MM.1S (cell line): Measurements from ENCODE around the gene KRTAP10-3.

Source experiments
- DNase-seq: peaks from one replicate; pipeline ENCODE4 v3.0.0-alpha.2; 2015
- H2AFZ ChIP-seq: fragments of 300-600 bp; sonication (generic); 2 replicates; pipeline ENCODE4 v1.6.0; 2016; ENCODE audit warnings: antibody characterized with exemption, low read length
- H3F3A ChIP-seq: fragments of 300-600 bp; sonication (generic); 2 replicates; pipeline ENCODE4 v1.6.1; 2016; ENCODE audit warnings: mild to moderate bottlenecking, antibody characterized with exemption, low read length, moderate library complexity, mixed read lengths; ENCODE audit not compliant: insufficient read depth
- H3K27ac ChIP-seq: fragments of 300-600 bp; sonication (generic); 2 replicates; pipeline ENCODE4 v1.5.1; 2016; ENCODE audit warnings: mild to moderate bottlenecking, low read length
- H3K27me3 ChIP-seq: fragments of 300-600 bp; sonication (generic); replicated peaks from 2 replicates; pipeline ENCODE4 v1.6.0; 2016; ENCODE audit warnings: low read length; ENCODE audit not compliant: insufficient read depth
- H3K36me3 ChIP-seq: fragments of 300-600 bp; sonication (generic); replicated peaks from 2 replicates; pipeline ENCODE4 v1.6.1; 2016; ENCODE audit warnings: mild to moderate bottlenecking, low read length, mixed read lengths; ENCODE audit not compliant: insufficient read depth
- H3K4me1 ChIP-seq: fragments of 300-600 bp; sonication (generic); 2 replicates; pipeline ENCODE4 v1.6.1; 2016; ENCODE audit warnings: low read length, mixed read lengths
- H3K4me2 ChIP-seq: fragments of 300-600 bp; sonication (generic); 2 replicates; pipeline ENCODE4 v1.6.0; 2016; ENCODE audit warnings: low read depth, low read length
- H3K4me3 ChIP-seq: fragments of 300-600 bp; sonication (generic); 2 replicates; pipeline ENCODE4 v1.5.1; 2016; ENCODE audit warnings: low read length, mixed read lengths
- H3K79me2 ChIP-seq: fragments of 300-600 bp; sonication (generic); 2 replicates; pipeline ENCODE4 v1.6.1; 2016; ENCODE audit warnings: mixed run types, low read length, mixed read lengths
- H3K9ac ChIP-seq: fragments of 300-600 bp; sonication (generic); 2 replicates; pipeline ENCODE4 v1.6.1; 2016; ENCODE audit warnings: low read length, mixed read lengths
- H3K9me2 ChIP-seq: fragments of 300-600 bp; sonication (generic); replicated peaks from 2 replicates; pipeline ENCODE4 v1.6.1; 2016; ENCODE audit warnings: mild to moderate bottlenecking, low read length, mixed read lengths; ENCODE audit not compliant: insufficient read depth
- H3K9me3 ChIP-seq: fragments of 300-600 bp; sonication (generic); replicated peaks from 2 replicates; pipeline ENCODE4 v1.6.1; 2016; ENCODE audit warnings: mild to moderate bottlenecking, low read length, mixed read lengths; ENCODE audit not compliant: insufficient read depth
- H4K20me1 ChIP-seq: fragments of 300-600 bp; sonication (generic); 2 replicates; pipeline ENCODE4 v1.6.1; 2016; ENCODE audit warnings: mild to moderate bottlenecking, low read length, moderate library complexity, mixed read lengths; ENCODE audit not compliant: insufficient read depth
- CTCF ChIP-seq: fragments of 300-600 bp; sonication (generic); IDR thresholded peaks from 2 replicates; pipeline ENCODE4 v1.5.1; 2016; ENCODE audit warnings: antibody characterized with exemption, low read length, mixed read lengths
- EZH2 ChIP-seq: fragments of 300-600 bp; sonication (generic); optimal IDR thresholded peaks from 2 replicates; pipeline ENCODE3; 2017; ENCODE audit warnings: low read depth, mild to moderate bottlenecking, antibody characterized with exemption, low read length, mixed read lengths
- EZH2phosphoT487 ChIP-seq: fragments of 300-600 bp; sonication (generic); IDR thresholded peaks from 2 replicates; pipeline ENCODE4 v1.6.1; 2018; ENCODE audit warnings: antibody characterized with exemption, low read length

Gene KRTAP10-3

GRCh38 chr21:44531606-44532564 is 26.7 kb downstream of the KRTAP10-3 start:
- TF ChIP-seq CTCF (no peak), EZH2 (no peak), EZH2phosphoT487 (no peak)
- H3K27ac ChIP-seq = no peak overlapping the region
- H2AFZ ChIP-seq = no peak overlapping the region
- no peak overlapping the region for H3K9ac ChIP-seq
- H3K27me3 ChIP-seq = peaks cover 92% of the 10 kb centered on the region
- no peak overlapping the region for H3K4me3 ChIP-seq
- no peak for DNase-seq
- H3F3A ChIP-seq = no peaks in the 10 kb centered on the region
- no peaks in the 10 kb centered on the region for H3K36me3 ChIP-seq
- no peaks in the 10 kb centered on the region for H3K9me3 ChIP-seq
- H3K9me2 ChIP-seq = no peaks in the 10 kb centered on the region
- H4K20me1 ChIP-seq = no peaks in the 10 kb centered on the region
- no peaks in the 10 kb centered on the region for H3K4me1 ChIP-seq
- no peak overlapping the region for H3K4me2 ChIP-seq
- no peaks in the 10 kb centered on the region for H3K79me2 ChIP-seq

- no peak overlapping the region for H3K27ac ChIP-seq
- TF ChIP-seq EZH2 (no peak), CTCF (no peak), EZH2phosphoT487 (no peak)
- no peaks in the 10 kb centered on the region for H3K36me3 ChIP-seq
- H3K4me1 ChIP-seq = no peaks in the 10 kb centered on the region
- H3K4me3 ChIP-seq = no peak overlapping the region
- H3K79me2 ChIP-seq = no peaks in the 10 kb centered on the region
- no peaks in the 10 kb centered on the region for H3K9me3 ChIP-seq
- no peak overlapping the region for H3K9ac ChIP-seq
- H2AFZ ChIP-seq = no peak overlapping the region
- no peaks in the 10 kb centered on the region for H3K9me2 ChIP-seq
- H3K4me2 ChIP-seq = no peak overlapping the region
- no peaks in the 10 kb centered on the region for H3F3A ChIP-seq
- no peak for DNase-seq
- H3K27me3 ChIP-seq = peaks cover 92% of the 10 kb centered on the region
- H4K20me1 ChIP-seq = no peaks in the 10 kb centered on the region
These were observed 27.5 kb downstream of the KRTAP10-3 start for GRCh38 chr21:44530903-44531605.

GRCh38 chr21:44530221-44530902 is 28.2 kb downstream of the KRTAP10-3 start:
- Histone ChIP-seq H3K36me3 (no peaks in the 10 kb centered on the region), H3K4me3 (no peak overlapping the region), H4K20me1 (no peaks in the 10 kb centered on the region), H3K9me2 (no peaks in the 10 kb centered on the region), H3K4me2 (no peak overlapping the region), H3K27ac (no peak overlapping the region), H3K79me2 (no peaks in the 10 kb centered on the region), H3K9ac (no peak overlapping the region), H3K4me1 (no peaks in the 10 kb centered on the region), H3F3A (no peaks in the 10 kb centered on the region), H2AFZ (no peak overlapping the region), H3K9me3 (no peaks in the 10 kb centered on the region), H3K27me3 (peaks cover 93% of the 10 kb centered on the region)
- DNase-seq = no peak
- no peak for TF ChIP-seq EZH2phosphoT487
- no peak for TF ChIP-seq EZH2
- TF ChIP-seq CTCF = no peak
